Measurements from ENCODE around the gene ZFYVE1.

DNA sequence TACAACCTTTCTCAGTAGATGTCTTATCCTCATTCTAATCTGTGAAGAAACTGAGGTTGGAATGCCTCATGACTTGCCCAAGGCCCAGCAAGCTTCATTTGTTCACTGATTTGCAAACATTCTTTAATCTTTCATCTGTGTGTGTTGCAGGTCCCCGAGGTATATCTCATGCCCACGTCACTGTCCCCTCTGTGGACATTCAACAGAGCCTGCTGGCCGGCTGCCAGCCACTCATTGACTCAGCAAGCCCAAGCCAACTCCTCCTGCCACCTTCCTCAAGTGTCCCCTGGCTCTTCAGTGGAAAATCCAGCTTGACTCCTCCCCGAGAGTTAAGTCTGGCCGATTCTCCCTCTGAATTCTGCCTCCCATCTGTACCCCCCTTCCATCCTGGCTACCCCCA, 102.6 kb downstream of the ZFYVE1 start:
- TF ChIP-seq, protein P1, sequence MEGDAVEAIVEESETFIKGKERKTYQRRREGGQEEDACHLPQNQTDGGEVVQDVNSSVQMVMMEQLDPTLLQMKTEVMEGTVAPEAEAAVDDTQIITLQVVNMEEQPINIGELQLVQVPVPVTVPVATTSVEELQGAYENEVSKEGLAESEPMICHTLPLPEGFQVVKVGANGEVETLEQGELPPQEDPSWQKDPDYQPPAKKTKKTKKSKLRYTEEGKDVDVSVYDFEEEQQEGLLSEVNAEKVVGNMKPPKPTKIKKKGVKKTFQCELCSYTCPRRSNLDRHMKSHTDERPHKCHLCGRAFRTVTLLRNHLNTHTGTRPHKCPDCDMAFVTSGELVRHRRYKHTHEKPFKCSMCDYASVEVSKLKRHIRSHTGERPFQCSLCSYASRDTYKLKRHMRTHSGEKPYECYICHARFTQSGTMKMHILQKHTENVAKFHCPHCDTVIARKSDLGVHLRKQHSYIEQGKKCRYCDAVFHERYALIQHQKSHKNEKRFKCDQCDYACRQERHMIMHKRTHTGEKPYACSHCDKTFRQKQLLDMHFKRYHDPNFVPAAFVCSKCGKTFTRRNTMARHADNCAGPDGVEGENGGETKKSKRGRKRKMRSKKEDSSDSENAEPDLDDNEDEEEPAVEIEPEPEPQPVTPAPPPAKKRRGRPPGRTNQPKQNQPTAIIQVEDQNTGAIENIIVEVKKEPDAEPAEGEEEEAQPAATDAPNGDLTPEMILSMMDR (IDR thresholded peaks at IDR 0.05) = no peak
- no peak for TF ChIP-seq ZFX (IDR thresholded peaks at IDR 0.05; ENCODE audit: borderline replicate concordance)
